HG03196 (cell line): ENCODE results near the gene PKD1L1.
"Not testable (repeated sequence)": the region's sequence is repeated elsewhere in the genome, so short reads cannot be mapped to it uniquely, and the experiment has no call there.

Experiments used
- ATAC-seq: cut with Tn5 transposase; IDR thresholded peaks from one replicate; pipeline ENCODE4 v1.9.1; 2021; ENCODE audit not compliant: unreplicated experiment

PKD1L1 gene

DNA sequence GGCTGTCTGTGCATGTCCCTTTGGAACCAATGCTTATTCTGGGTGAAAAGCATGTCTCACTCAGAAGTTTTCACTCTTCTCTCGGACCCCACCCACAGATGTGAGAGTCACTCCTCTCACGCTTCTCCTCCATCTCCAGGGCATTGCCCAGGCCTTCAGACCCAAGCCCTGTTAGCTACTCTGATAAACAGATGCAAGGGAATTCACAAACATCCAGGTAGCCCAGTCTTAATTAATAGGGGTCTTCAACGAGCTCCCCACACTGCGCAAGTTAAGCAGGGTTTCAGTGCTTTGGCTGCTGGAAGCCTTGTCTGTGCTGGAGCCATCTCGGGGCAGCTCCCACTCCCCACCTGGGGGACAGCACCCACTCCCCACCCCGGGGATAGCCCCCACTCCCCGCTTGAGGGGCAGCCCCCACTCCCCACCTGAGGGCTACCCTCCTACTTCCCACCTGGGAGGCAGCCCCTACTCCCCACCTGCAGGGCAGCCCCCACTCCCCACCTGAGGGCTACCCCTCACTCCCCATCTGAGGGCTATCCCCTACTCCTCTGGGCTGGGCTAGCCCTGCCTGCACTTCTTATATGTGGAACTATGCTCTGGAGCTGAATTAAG lies 8.7 kb downstream of the PKD1L1 start:
- ATAC-seq: no peak

- ATAC-seq: no peak
Observed at GRCh38 chr7:47938574-47939165, 9.6 kb downstream of the PKD1L1 start.

- peak; percentile 68 for ATAC-seq
Observed at GRCh38 chr7:47937711-47938573, 10.3 kb downstream of the PKD1L1 start.

- peak; percentile 96 for ATAC-seq
Observed at GRCh38 chr7:47937065-47937687, 11.1 kb downstream of the PKD1L1 start.

- no peak for ATAC-seq
Observed at GRCh38 chr7:47936323-47936722, 11.9 kb downstream of the PKD1L1 start.

GRCh38 chr7:47935336-47935735 lies 12.9 kb downstream of the PKD1L1 start:
- no peak for ATAC-seq

DNA sequence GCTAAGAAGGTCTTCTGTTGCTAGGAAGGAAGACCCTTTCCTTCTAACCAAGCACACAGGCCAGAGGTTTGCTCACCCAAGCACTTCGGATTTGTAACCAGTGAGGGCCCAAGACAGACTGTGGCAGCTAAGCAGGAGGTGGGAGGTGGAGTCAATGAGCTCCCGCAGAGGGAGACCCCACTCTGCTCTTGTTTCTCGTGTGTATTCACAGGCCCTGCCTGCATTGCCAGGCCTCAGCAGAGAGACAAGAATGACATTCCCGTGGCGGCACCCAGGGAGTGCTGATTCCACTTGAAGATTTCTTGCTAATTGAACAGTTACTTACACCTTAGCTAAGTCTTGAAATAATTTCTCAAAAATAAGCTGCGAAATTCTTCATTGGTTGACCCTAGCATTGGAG lies 13.4 kb downstream of the PKD1L1 start:
- ATAC-seq: no peak

- no peak for ATAC-seq
Observed at GRCh38 chr7:47933215-47933614, 15.1 kb downstream of the PKD1L1 start.

DNA sequence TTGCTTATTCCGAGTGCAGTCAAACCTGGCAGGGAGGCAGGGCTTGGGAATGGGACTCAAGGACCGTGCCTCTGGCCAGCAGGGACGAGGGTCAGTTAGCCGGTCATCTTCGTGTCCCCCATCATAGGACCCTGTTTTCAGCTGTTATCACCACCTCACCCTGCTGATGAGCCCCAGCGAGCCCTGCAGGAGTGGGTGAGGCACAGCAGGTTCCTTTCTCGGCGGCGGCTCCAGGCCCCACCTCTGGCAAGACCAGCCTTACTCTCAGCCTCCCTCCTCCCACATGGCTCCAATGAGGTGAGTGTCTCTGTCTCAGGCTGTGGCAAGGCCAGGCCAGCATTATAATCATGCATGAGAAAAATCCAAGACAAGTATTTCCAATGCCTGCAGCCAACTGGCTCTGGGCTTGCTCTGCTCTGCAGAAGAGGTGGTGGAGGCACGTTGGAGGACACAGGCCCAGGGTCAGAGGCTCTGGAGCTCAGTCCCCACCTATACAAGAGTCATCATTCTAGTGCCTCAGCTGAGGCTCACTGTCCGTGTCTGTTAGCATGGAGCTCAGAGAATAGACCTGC lies 15.7 kb downstream of the PKD1L1 start:
- ATAC-seq: no peak

DNA sequence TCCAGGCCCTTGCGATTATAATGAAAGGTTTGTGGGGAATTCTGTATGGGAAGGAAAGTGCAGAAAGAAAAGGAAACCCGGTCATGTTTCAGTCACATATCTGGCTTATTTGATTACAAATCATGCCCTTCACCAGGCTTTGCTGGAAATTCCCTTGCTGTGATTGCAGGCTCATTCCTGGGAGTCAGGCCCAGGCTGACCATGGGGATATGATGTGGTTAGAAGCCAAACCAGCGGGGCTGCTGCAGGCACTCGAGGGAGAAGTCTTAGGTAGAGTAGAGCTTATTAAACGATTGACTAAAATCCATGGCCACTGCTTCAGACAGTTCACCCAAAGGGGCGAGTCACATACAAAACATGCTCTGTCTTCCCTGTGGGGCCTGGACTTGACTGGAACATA lies 16.2 kb downstream of the PKD1L1 start:
- no peak for ATAC-seq

DNA sequence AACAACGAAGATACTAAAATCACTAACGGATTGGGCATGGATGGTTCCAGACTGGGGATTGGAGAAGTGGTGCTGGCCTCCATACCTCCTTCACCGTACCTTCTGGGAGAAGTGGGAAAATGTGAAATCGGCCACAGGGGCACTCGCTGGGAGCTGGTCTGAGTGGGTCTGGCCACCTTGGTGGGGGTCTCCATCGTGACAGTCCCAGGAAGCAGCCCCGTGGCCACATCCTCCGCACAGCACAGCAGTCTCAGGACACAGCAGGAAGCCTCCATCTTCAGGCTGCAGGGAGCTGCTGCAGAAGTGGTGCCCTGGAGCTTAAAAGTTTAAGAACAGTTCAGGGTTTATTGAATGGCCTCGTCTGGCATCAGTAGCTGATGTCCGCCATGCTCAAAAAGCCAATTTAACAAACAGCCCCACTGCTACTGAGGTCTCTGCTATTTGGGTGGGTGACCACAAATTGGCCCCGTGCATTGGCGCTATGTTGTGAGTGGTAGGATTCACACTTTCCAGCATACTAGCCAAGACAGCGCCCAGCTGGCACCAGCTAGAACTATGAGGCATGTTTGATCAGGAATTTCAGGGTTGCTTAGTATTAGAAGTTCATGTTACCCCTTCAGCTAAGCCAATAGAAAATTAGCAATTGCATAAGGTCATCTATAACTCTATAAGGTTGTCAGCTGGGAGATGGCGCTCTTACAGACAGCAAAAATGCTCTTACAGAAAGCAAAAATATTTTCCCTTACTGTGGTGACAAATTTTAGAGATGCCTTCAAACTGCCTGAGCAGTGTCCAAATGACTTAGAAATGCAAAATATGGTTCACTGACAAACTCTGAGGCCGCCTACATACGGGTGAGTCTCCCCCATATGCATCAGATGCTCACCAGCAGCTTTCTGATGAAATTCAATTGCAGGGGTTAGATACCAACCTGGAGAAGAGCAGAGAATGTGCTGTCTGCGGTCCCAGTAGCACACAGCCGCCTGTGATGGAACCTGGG lies 17.0 kb downstream of the PKD1L1 start:
- ATAC-seq: no peak

GRCh38 chr7:47924266-47924665 lies 24.0 kb downstream of the PKD1L1 start:
- no peak for ATAC-seq

GRCh38 chr7:47923081-47923875 lies 25.0 kb downstream of the PKD1L1 start:
- not testable (repeated sequence) for ATAC-seq

DNA sequence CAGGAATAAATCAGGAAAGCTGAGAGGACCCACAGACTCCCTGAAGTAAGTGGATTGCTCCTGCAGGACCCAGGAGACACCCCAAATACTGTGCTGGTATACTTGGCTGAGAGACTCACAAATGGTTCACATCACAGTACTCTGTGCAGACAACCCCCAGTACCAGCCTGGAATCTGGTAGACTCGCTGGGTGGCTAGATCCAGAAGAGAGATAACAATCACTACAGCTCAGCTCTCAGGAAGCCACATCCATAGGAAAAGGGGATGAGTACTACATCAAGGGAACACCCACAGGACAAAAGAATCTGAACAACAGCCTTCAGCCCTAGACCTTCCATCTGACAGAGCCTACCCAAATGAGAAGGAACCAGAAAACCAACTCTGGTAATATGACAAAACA lies 31.8 kb downstream of the PKD1L1 start:
- not testable (repeated sequence) for ATAC-seq

DNA sequence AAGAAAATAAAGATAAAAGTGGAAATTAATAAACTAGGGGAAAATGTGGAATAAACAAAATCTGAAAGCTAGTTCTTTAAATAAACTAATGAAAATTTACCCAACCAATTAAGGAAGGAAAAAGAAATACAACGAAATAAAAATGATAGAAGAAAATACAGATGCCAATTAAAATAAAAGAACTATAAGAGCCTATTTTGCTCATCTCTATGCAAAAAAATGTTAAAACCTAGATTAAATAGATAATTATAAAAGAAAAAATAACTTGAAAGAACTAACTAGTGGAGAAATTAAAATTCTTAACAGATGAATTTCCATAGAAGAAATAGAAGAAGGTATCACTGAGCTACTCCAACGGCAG lies 32.7 kb downstream of the PKD1L1 start:
- no peak for ATAC-seq

DNA sequence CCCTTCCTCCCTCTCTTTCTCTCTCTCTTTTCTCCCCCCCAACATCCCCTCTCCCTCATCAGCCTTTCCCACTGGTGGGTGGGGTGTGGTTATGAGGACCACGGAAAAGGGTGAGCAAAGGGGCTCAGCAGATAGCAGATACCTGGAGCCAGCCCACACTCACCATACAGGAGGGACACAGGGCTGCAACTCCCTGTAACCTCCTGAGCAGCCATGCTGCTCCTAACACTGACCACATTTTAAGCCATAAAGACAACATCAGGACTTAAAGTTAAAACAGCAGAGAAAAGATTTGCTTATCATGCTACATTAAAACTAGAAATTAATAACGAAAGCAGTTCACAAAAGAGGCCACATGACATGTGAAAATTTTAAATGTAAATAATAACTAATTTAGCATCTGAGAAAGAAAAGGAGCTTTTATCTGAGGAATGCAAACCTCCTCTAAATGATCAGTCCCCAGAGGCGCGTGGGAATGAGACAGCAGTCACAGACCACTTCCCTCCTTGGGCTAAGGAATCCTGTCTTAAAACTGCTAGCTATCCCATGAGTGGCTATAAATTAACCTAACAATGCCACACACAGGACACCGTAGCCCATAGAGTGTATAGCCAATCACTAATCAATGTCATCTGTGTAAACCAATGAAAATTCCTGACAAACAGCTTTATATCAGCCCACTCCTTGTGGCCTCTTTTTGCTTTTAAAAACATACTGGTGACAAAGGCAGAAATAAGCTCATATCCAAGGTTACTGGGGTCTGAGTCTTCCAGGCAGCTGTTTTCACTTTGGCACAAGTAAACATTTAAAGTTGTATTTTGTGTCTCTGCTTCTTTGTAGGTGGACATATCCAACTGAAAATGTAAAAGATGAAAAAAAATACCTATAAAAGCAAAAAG lies 33.3 kb downstream of the PKD1L1 start:
- ATAC-seq: no peak

- ATAC-seq: no peak
Observed at GRCh38 chr7:47912332-47912731, 35.9 kb downstream of the PKD1L1 start.

DNA sequence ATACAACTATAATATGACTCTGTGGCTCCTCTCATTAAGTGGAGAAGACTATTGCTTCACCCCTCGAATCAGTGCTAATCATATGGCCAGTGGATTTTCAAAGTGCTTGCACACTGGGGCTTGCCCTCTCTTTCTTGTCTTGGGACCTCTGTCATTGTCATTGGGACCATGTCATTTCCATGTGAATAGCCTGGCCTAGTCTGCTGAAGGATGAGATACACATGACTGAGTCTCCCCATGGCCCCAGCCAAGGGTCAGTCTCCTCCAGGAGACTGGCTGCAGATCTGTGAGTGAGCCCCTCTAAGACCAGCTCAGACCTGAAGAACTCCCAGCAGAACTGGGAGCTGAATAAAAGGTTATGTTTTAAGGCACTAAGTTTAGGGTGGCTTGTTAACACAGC lies 39.5 kb downstream of the PKD1L1 start:
- ATAC-seq: no peak
